ENCODE data around the gene TPO. TPM values are rescaled to one million over a fixed set of nuclear protein-coding genes. Genes with fewer than 3 reads are reported as not detected.
"Not testable (repeated sequence)": the region's sequence is repeated elsewhere in the genome, so short reads cannot be mapped to it uniquely, and the experiment has no call there.

TPO gene
- total RNA-seq: 1 to 10 TPM; 8.4 to 9.7 TPM
- long read RNA-seq, partial matches to known transcripts: 0 of 1 reads
- long read RNA-seq, other reads (novel, unspliced or antisense): 1 of 1 reads

GRCh38 chr2:1413156-1413710 is at the start of gene TPO:
TPO (plus strand) TSS chr2:1413463; CDS start chr2:1414409, 946 bp downstream.
- ATAC-seq (no peak), DNase-seq (no peak)
- intact Hi-C loops (cut with DNase I): no loop called here

GRCh38 chr2:1366546-1367134 is 46.6 kb upstream of the TPO start:
- ATAC-seq (peak in 1 of 2 donors; percentile 62), DNase-seq (peak; percentile 52)
- intact Hi-C loops (cut with DNase I): no loop called here

- no peak for DNase-seq
- intact Hi-C loops (cut with DNase I): no loop called here
- ATAC-seq: no peak
Measured at GRCh38 chr2:1367601-1368000, 45.7 kb upstream of the TPO start.

GRCh38 chr2:1369905-1370304 is 43.4 kb upstream of the TPO start:
- DNase-seq (no peak), ATAC-seq (no peak)
- intact Hi-C loops (cut with DNase I): no loop called here

GRCh38 chr2:1370461-1370860 is 42.8 kb upstream of the TPO start:
- DNase-seq: no peak
- intact Hi-C loops (cut with DNase I): no loop called here
- ATAC-seq: no peak

GRCh38 chr2:1371082-1371481 is 42.2 kb upstream of the TPO start:
- intact Hi-C loops (cut with DNase I): no loop called here
- no peak for DNase-seq
- ATAC-seq: no peak

- intact Hi-C loops (cut with DNase I): no loop called here
- ATAC-seq (no peak), DNase-seq (no peak)
Measured at GRCh38 chr2:1373830-1374229, 39.4 kb upstream of the TPO start.

GRCh38 chr2:1374287-1374686 is 39.0 kb upstream of the TPO start:
- DNase-seq (no peak), ATAC-seq (no peak)
- intact Hi-C loops (cut with DNase I): no loop called here

- ATAC-seq (no peak), DNase-seq (no peak)
- intact Hi-C loops (cut with DNase I): no loop called here
Measured at GRCh38 chr2:1375794-1376193, 37.5 kb upstream of the TPO start.

- DNase-seq (no peak), ATAC-seq (no peak)
- intact Hi-C loops (cut with DNase I): no loop called here
Measured at GRCh38 chr2:1377473-1377872, 35.8 kb upstream of the TPO start.

- DNase-seq (no peak), ATAC-seq (no peak)
- intact Hi-C loops (cut with DNase I): no loop called here
Measured at GRCh38 chr2:1378456-1379150, 34.7 kb upstream of the TPO start.

GRCh38 chr2:1381644-1382043 is 31.6 kb upstream of the TPO start:
- DNase-seq: no peak
- ATAC-seq: no peak
- intact Hi-C loops (cut with DNase I): no loop called here

- intact Hi-C loops (cut with DNase I); DNase-seq; ATAC-seq: not testable (repeated sequence)
Measured at GRCh38 chr2:1387954-1388725, 25.1 kb upstream of the TPO start.

GRCh38 chr2:1390118-1390517 is 23.1 kb upstream of the TPO start:
- DNase-seq; intact Hi-C loops (cut with DNase I); ATAC-seq: not testable (repeated sequence)

- intact Hi-C loops (cut with DNase I): no loop called here
- ATAC-seq: no peak
- no peak for DNase-seq
Measured at GRCh38 chr2:1393321-1393720, 19.9 kb upstream of the TPO start.

- no peak for ATAC-seq
- DNase-seq: no peak
- intact Hi-C loops (cut with DNase I): no loop called here
Measured at GRCh38 chr2:1394709-1395408, 18.4 kb upstream of the TPO start.

GRCh38 chr2:1397350-1397749 is 15.9 kb upstream of the TPO start:
- intact Hi-C loops (cut with DNase I): no loop called here
- DNase-seq: no peak
- ATAC-seq: no peak

- ATAC-seq: no peak
- intact Hi-C loops (cut with DNase I): no loop called here
- no peak for DNase-seq
Measured at GRCh38 chr2:1398191-1398590, 15.1 kb upstream of the TPO start.

GRCh38 chr2:1400943-1401735 is 12.1 kb upstream of the TPO start:
- ATAC-seq (no peak), DNase-seq (no peak)
- intact Hi-C loops (cut with DNase I): no loop called here

Data from left cardiac atrium (tissue), 4 donors.